ENCODE results near the gene DEFB124.
"Not testable (repeated sequence)": the region's sequence is repeated elsewhere in the genome, so short reads cannot be mapped to it uniquely, and the experiment has no call there.

DEFB124 gene, protein sequence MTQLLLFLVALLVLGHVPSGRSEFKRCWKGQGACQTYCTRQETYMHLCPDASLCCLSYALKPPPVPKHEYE

DNA sequence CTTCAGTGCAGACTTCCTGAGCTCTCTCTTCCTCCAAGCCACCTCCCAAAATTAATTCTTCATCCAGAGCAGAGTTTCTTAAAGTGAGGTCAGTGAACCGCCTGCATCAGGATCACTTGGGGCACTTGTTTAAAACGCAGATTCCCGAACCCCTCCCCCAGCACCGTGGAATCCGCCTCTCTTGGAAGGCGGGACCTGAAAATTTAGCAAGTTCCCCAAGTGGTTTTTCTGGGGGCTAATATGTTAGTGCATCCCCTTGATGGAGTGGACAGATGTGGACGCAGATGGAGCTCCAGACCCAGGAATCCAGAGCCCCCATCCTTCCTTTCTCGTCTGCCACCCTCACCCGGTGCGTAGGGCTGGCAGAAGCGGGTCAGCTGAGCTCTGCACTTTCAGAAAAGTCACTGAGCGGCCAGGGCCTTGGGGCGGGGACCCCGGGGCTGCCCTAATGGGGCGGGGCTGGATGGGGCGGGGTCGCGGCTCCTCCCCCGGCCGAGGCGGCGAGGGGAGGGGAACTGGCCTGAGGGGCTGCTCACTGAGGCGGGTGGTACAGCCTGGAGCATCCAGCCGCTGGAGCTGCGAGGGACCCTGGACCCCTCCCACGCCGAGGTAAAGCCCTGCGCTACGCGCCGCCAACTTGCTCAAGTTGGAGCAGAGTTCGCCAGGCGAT lies at the start of gene DEFB124, which contains the start of gene REM1:
TSS of gene DEFB124 (minus strand) at position 370 of the 670 bp plus-strand sequence. CDS start 2,114 bp downstream, outside the sequence.
TSS of gene REM1 (plus strand) at position 531 of the 670 bp plus-strand sequence. CDS start 1,158 bp downstream, outside the sequence.
- TF ChIP-seq GATA1 (IDR thresholded peaks at IDR 0.05; ENCODE audit: low read depth, low read length) (no peak), POLR2A (IDR thresholded peaks at IDR 0.05; ENCODE audit: low read length) (no peak)

DNA sequence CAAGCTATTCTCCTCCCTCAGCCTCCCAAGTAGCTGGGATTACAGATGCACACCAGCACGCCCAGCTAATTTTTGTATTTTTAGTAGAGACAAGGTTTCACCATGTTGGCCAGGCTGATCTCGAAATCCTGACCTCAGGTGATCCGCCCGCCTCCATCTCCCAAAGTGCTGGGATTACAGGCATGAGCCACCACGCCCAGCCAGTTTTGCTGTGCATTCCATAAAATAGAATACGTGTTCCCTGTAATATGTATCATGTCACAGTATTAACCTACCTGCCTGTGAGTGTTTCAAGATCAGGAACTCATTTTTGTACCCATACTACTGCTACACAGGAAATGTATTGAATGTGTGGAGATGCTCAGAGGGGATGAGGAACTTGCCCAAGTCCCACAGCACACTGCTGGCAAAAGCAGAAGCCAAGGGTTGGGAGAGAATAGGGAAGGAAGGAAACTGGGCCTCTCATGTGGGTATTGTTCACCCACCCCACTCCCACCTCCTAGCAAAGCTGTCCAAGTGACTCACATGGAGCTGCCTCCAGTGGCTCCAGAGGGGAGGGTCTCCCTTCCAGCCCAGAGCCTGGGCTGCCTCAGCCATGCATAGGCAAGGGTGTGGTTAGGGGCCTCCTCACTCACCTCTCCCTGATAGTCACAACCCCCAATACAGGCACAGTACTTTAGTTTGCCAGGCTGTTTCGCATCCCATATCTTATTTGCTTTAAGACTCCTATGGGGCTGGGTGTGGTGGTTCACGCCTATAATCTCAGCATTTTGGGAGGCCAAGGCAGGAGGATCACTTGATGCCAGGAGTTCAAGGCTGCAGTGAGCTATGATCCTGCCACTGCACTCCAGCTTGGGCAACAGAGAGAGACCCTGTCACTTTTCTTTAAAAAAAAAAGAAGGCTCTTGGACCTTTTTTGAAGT lies 48.7 kb upstream of the DEFB124 start:
- no peak for TF ChIP-seq GATA1 (IDR thresholded peaks at IDR 0.05; ENCODE audit: low read depth, low read length)
- no peak for TF ChIP-seq POLR2A (IDR thresholded peaks at IDR 0.05; ENCODE audit: low read length)
- no peak for DNase-seq

More for the DNA sequence above, at the start of gene DEFB124, which contains the start of gene REM1:
- peak in 1 of 2 experiments; percentile 15 for DNase-seq

DNA sequence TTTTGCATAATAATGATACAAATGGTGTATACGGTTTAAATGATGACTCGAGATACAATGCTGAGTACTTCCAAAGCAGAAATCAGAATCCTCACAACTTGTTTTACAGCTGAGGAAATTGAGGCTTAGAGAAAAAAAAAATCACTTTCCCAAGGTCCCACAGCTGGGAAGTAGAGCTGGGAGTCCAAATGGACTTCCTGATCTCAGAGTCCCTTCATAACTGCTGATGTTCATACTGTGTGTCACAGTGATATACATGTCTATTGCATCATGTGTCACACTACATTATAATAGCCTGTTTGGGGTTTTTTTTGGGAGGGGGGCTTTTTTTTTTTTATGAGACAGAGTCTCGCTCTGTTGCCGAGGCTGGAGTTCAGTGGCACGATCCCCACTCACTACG lies 47.8 kb upstream of the DEFB124 start:
- TF ChIP-seq GATA1 (IDR thresholded peaks at IDR 0.05; ENCODE audit: low read depth, low read length) = no peak
- TF ChIP-seq POLR2A (IDR thresholded peaks at IDR 0.05; ENCODE audit: low read length) = no peak
- DNase-seq = no peak

DNA sequence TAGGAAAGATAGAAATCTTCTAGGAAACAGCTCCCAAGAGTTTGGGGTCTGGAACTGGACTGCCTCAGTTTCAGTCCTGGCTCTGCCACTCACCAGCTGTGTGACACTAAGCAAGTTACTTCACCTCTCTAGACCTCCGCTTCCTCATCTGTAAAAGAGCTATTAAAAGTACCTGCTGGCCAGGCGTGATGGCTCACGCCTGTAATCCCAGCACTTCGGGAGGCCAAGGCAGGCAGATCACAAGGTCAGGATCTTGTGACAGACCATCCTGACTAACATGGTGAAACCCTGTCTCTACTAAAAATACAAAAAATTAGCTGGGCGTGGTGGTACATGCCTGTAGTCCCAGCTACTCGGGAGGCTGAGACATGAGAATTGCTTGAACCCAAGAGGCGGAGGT lies 46.3 kb upstream of the DEFB124 start:
- DNase-seq = not testable (repeated sequence)

DNA sequence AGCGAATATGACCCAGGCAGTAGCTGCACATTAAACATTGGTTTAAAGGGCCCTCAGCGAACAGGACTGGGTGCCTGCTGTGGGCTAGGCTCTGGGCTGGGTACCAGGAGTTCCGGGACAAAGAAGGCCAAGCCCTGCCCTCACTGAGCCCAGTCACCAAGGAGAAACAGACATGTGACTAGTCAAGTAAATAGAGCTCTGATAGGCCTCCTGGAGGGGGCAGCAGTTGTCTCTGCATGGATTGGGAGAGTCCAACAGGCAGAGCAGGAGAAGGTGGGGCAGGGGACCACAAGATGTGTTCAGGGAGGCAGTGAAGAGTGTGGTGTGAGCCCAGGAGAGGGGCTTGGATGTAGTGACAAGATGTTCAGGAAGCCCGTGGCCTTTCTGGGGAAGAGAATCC lies 42.4 kb upstream of the DEFB124 start:
- peak; percentile 34 to 39 for DNase-seq
- TF ChIP-seq GATA1 (IDR thresholded peaks at IDR 0.05; ENCODE audit: low read depth, low read length) (no peak), POLR2A (IDR thresholded peaks at IDR 0.05; ENCODE audit: low read length) (no peak)

DNA sequence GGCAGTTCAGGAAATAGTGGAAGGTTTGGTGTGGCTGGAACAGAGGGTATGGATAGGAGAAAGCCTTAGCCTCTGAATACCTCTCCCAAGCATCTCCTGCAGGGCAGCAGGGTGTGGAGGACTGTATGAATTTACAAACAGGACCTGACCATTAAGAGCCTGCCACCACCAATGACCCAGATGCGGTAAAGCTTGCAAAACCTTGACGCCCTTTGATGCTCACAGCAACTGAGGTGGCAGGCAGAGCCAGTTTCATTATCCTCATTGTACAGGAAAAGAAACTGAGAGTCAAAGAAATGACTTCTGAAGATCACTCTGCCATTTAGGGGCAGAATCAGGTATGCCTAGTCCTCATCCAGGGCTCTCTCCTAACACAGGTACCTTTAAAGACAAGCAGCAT lies 41.7 kb upstream of the DEFB124 start:
- TF ChIP-seq GATA1 (IDR thresholded peaks at IDR 0.05; ENCODE audit: low read depth, low read length) (no peak), POLR2A (IDR thresholded peaks at IDR 0.05; ENCODE audit: low read length) (no peak)
- DNase-seq = no peak

DNA sequence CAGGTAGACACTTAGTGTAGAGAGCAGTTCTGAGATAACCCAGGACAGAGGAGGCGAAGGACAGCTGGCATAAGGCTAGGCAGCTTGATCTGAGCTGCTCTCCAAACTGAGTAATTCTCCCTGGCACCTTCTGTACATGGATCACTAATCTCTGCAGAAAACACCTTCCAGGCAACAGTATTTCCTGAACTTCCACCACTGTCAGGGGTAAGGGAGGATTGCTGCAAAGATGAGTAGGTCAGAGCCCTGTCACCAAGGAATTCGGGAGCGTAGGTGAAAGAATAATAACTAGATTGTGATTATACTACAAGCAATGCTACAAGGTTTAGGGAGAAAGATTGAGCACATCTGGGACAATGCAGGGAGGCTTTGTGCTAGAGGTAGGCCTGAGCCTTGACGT lies 41.2 kb upstream of the DEFB124 start:
- DNase-seq = no peak
- TF ChIP-seq GATA1 (IDR thresholded peaks at IDR 0.05; ENCODE audit: low read depth, low read length) (no peak), POLR2A (IDR thresholded peaks at IDR 0.05; ENCODE audit: low read length) (no peak)

DNA sequence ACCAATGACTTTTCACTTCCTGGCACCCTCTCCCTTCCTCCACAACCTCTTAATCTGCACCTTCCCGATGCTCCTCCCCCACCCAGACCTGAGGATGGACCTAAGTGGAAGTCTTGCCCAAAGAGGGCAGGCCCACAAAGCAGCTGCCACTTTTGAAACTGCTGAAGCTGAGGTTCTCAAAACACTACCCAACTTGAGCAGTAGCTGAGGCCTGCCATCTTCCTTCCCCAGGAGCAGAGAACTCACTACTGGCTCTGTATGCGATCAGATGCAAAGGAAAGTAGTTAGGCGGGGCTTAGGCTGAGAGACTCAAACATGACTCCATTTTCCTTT lies 40.8 kb upstream of the DEFB124 start:
- no peak for TF ChIP-seq GATA1 (IDR thresholded peaks at IDR 0.05; ENCODE audit: low read depth, low read length)
- no peak for TF ChIP-seq POLR2A (IDR thresholded peaks at IDR 0.05; ENCODE audit: low read length)
- DNase-seq = peak; percentile 19 to 24

DNA sequence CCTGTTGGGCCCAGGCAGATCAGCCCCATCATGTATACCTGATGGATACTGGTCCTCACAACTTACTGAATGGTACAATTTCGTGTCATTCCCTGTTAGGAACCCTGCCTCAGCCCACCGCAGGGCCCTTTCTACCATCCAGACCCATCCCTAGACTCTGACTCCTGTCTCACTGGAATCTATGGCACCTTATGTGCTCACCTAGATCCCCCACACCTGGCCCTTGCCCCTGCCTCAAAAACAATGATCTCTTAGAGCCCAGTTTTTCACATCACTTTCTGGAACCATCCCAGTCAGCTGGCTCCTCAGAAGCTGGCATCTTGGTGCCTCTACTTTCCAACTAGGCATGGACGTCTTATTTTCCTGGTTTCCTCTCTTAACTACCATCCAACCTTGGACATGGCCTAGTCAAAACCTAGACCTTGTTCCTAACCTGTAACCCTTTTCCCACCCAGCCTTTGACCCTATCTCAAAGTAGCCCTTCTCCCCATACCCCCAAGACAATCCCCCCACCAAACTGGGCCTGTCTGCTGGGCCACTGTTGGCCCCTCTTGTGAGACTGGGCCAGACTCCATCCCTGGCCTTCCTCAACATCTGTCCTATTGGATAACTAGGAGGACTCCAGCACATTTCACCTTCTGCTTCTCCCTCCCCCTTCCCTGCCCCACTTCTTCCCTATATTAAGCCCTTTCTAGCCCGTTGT lies 40.3 kb upstream of the DEFB124 start:
- TF ChIP-seq POLR2A (IDR thresholded peaks at IDR 0.05; ENCODE audit: low read length) (no peak), GATA1 (IDR thresholded peaks at IDR 0.05; ENCODE audit: low read depth, low read length) (no peak)
- DNase-seq = no peak

DNA sequence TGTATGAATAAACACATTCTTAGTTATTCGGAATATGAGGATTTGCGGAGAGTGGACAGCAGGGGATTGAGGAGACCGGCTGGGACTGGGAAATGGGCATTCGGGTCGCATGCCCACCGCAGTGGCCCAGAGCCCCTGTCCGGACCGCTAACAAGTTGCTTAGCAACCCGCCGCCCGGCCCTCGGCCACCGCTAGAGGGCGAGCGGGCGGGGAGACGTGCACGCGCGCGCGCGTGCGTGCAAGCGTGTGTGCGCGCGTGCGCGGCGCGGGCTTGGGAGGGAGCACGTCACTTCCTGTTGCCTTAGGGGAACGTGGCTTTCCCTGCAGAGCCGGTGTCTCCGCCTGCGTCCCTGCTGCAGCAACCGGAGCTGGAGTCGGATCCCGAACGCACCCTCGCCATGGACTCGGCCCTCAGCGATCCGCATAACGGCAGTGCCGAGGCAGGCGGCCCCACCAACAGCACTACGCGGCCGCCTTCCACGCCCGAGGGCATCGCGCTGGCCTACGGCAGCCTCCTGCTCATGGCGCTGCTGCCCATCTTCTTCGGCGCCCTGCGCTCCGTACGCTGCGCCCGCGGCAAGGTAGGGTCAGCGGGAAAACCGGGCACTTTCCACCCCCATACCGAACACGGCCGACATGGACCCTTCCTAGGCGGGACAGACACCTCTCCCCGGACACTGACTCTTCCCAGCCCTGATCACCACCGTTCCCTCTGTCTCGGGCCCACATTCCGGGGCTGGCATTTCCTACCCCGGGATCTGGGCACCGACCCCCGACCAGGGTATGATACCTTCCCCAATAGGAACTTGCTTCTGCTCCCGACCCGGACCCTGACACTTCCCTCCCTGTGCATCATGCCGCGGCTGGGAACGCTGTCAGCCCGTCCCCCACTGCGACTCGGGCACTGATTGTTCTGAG lies 39.5 kb upstream of the DEFB124 start, which contains the start of gene HM13:
TSS of gene HM13 (plus strand) at position 289 of the 918 bp plus-strand sequence. CDS start at position 399, 110 bp downstream.
- peak; percentile 96 to 98 for DNase-seq
- TF ChIP-seq POLR2A (IDR thresholded peaks at IDR 0.05; ENCODE audit: low read length) (peak; percentile 85), GATA1 (IDR thresholded peaks at IDR 0.05; ENCODE audit: low read depth, low read length) (no peak)

DNA sequence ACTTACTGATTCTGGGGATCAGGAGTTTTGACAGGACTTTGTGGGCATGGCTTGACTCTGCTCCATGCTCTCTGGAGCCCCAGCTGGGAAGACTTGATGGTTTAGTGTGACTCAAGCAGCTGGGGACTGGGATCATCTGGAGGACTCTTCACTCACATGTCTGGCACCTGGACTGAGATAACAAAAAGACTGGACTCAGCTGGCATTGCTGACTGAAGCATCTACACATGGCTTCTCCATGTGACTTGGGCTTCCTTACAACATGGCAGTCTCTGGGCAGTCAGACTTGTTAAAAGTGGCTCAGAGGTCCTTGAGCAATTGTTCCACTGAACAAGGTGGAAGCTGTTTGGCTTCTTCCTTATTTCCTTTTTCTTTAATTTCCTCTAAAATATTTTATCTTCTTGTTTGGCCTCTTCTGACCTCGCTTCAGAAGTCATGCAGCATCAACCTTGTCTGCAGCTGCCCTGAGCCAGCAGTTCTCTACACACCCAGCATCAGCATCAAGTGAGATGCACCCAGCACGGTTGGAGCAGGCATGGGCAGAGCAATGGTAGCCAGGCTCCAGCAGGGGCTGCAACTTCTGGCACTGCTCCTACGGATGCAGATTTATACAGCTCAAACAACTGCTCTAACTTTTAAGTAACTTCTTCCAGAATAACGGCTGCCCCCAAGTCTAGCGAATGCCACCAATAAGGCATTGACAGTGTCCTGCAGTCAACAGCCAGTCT lies 33.8 kb upstream of the DEFB124 start:
- DNase-seq = peak in 1 of 2 experiments; percentile 10
- TF ChIP-seq POLR2A (IDR thresholded peaks at IDR 0.05; ENCODE audit: low read length) (no peak), GATA1 (IDR thresholded peaks at IDR 0.05; ENCODE audit: low read depth, low read length) (no peak)

DNA sequence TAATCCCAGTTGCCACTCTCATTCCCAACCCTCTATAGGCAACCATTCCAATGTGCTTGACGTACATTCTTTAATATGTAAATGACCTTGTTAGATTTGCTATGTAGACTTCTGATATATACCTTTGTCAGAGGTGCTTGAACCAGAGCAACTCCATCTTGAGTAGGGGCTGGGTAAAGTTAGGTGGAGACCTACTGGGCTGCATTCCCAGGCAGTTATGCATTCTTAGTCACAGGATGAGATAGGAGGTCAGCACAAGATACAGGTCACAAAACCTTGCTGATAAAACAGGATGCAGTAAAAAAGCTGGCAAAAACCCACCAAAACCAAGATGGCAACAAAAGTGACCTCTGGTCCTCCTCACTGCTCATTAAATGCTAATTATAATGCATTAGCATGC lies 31.0 kb upstream of the DEFB124 start:
- DNase-seq = no peak
- TF ChIP-seq GATA1 (IDR thresholded peaks at IDR 0.05; ENCODE audit: low read depth, low read length) (no peak), POLR2A (IDR thresholded peaks at IDR 0.05; ENCODE audit: low read length) (no peak)

DNA sequence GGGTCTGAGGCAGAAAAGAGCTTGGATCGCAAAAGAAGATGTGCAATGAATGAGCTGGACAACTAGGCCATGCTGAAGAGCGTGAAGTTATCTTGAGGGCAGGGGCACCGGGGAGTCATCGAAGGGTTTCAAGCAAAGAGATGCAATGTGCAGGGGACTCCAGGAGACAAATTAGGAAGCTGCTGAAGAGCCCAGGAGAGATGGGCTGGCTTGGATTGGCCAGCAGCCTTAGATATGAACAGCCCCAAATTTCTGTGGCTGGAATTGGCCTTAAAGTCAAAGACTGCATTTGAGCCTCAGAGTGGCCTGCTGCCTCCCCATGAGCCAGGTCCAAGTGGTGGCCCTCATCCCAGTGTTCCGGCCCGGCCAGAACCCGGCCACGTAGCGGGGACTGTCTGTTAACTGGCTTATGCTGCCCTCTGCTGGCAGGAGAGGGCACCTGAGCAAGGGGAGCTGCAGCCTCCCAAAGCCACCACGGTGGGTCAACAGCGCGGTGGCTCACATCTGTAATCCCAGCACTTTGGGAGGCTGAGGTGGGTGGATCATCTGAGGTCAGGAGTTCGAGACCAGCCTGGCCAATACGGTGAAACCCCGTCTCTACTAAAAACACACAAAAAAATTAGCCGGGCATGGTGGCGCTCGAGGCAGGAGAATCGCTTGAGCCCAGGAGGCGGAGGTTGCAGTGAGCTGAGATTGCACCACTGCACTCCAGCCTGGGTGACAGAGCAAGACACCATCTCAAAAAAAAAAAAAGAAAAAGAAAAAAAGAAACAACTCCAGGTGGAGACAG lies 28.2 kb upstream of the DEFB124 start:
- peak; percentile 75 to 86 for DNase-seq
